Ishikawa (cell line): Measurements from ENCODE around the gene TIMP2.

ENCODE experiments used
- EP300 ChIP-seq: IDR thresholded peaks from 2 replicates; pipeline ENCODE4 v1.6.1; 2012; ENCODE audit warnings: borderline replicate concordance
- FOXM1 ChIP-seq: IDR thresholded peaks from 2 replicates; pipeline ENCODE4 v1.6.1; 2012; ENCODE audit warnings: low read depth, borderline replicate concordance
- TAF1 ChIP-seq: IDR thresholded peaks from 2 replicates; pipeline ENCODE4 v1.6.1; 2012; ENCODE audit warnings: low read depth, mild to moderate bottlenecking
- TCF12 ChIP-seq: IDR thresholded peaks from 2 replicates; pipeline ENCODE4 v1.6.1; 2012; ENCODE audit warnings: low read depth
- USF1 ChIP-seq: IDR thresholded peaks from 2 replicates; pipeline ENCODE4 v1.6.1; 2012
- YY1 ChIP-seq: IDR thresholded peaks from 2 replicates; pipeline ENCODE4 v1.6.1; 2012; ENCODE audit warnings: low read depth
- TF ChIP-seq, protein P1 (sequence below): IDR thresholded peaks from 2 replicates; pipeline ENCODE4 v1.6.1; 2012

- TF ChIP-seq EP300 (no peak), TAF1 (no peak), TCF12 (no peak), YY1 (no peak), FOXM1 (no peak), USF1 (no peak)
- TF ChIP-seq, protein P1, sequence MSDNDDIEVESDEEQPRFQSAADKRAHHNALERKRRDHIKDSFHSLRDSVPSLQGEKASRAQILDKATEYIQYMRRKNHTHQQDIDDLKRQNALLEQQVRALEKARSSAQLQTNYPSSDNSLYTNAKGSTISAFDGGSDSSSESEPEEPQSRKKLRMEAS, result no peak
Observed at GRCh38 chr17:78884876-78885667, 40.1 kb downstream of the TIMP2 start.
